Stimulated activated CD8-positive, alpha-beta memory T cell treated with anti-CD3 and anti-CD28 coated beads, Interleukin-2, amount 100 ng/mL, for 1 hour (primary cell): Measurements from ENCODE around the gene LRP1.

Experiments
- DNase-seq, 2 donors: peaks; one replicate each; pipeline ENCODE4 v3.0.0-alpha.2; 2020; ENCODE audit warnings: low read depth in 2 of 2

LRP1 gene

DNA sequence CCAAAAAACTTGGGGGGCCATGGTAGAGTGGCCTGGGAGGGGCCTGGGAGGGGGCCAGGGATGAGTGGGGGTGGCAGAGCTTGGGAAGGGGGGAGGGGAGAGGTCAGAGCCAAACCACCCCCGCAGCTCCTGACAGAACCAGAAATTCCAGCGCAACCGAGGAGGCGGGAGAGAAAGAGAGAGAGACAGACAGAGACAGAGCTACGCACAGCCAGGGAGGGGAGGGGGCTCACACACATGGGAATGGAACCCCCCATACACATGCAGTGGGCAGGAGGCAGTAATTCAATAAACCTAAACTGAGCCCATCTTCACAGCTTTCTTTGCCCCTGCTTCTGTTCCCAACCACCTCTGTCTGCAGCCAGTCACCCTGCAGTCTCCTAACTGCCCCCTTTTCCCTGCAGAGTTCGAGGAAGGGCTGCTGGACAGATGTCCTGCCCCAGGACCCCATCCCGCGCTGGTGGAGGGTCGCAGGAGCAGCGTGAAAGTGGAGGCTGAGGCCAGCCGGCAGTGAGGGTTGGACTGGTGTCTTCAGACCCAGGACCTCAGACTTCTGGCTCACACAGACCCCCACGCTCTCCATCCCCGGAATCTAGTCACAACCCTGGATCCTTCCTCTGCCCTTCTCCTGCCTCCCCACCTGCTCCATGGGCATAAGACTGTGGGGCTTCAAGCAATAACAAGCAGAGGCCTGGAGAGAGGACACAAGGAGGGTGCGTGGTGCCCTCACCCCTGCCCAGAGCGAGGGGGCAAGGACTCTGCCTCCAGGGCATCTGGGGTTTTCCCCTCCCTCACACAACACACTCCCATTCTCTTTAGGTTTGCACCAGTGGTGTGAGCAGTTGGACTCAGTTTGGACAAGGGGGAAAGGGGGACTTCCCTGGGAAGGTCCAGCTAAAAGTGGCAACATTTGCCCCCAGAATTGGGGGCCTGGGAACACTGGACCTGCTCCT is 33.8 kb upstream of the LRP1 start:
- no peak for DNase-seq

DNA sequence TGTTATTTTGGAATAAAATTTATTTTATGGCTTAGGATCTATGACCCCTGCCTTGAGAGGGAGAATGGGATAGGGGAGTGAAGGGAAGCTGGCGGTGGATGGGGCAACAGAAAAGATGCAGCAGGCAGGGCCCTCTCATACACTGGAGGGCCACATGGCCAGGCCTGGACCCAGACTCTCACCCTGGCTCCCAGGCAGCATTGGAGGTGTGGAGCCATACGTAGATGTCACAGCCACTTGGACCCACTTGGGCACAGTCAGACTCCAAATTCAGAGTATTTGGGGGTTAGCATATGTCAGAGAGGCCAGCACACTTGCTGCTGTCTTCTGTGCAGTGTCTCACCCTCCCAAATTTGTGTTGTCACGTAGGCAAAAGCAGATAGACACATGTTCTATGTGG is 32.8 kb upstream of the LRP1 start:
- DNase-seq, result no peak

DNA sequence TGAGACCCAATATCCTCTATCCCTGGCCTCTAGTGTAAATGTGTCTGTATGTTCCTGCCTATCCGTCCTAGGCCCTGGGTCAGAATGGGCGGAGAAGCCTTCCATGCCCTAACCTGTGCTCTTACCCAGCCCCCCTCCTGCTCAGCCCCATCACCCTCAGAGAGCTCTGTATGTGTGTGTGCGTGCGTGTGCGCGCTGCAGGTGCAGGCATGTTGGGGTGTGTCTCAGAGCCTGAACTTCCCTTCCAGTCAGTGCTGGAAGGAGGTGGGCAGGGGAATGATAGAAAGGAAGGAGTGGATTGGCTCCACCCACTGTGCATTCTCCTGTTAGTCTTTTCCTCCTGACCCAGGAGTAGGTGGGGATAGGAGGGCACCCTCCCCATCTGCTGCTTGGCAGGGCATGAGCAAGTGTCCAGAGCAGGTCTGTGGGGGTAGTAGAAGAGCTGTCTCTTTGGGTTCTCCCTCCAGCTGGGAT is 32.1 kb upstream of the LRP1 start:
- DNase-seq, result no peak

DNA sequence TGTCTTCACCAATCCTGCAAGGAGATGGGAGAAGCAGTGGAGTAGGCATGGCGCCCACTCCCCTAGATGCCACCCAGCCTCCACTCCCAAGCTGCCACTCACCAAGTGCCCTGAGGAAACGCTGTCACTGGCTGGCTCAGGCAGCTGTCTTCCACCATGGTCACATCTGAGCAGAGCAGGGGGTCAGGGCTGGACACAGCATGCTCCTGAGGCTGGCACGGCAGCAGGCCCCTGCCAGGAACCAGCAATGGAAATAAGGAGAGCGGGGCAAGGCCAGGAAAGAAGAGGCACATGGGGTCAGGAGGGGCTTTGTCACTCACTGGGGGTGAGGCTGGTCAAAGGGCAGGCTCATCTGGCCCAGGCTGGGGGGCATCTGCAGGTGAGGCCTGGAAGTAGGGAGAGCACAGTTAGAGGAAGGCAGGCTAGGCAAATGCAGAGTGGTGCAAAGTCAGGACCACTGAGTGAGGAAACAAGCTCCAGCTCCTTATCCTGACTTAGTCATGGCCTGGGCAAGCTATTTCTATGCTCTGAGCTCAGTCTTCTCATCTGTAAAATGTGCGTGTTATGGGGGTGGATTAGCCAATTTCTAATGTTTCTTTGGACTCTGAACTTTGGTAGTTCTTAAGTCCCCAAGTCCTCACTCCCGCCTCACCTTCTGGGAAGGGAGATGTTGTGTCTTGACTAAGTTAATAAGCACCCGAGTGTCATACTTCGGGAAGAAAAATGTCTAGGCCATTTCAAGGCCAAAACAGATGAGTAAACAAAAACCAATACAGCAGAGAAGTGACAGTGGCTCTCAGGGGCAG is 31.3 kb upstream of the LRP1 start:
- no peak for DNase-seq

DNA sequence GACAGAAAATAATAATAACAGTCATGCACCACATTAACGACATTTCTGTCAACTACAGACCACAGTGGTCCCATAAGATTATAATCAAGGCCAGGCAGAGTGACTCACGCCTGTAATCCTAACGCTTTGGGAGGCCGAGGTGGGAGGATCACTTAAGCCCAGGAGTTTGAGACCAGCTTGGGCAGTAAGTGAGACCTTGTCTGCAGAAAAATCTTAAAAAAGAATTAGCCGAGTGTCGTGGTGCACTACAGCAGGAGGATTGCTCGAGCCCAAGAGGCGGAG is 30.8 kb upstream of the LRP1 start:
- no peak for DNase-seq

DNA sequence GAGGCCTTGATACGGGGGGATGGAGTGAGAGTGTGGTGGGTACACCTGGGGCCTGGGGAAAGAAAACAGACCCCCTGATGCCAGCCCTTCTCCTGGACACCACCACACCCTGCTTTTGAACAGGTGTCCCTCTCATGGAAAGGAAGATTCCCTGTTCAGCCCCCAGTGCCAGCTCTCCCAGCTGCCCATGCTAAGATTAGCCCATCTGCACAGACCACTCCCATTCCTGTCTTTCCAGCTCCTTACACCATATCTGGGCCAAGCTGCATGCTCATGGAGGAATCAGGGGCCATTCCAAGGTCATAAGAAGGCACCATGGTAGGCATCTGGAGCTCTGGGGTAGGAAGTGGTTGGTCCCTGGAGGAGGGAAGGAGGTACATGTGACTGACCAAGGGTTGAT is 29.7 kb upstream of the LRP1 start:
- no peak for DNase-seq

DNA sequence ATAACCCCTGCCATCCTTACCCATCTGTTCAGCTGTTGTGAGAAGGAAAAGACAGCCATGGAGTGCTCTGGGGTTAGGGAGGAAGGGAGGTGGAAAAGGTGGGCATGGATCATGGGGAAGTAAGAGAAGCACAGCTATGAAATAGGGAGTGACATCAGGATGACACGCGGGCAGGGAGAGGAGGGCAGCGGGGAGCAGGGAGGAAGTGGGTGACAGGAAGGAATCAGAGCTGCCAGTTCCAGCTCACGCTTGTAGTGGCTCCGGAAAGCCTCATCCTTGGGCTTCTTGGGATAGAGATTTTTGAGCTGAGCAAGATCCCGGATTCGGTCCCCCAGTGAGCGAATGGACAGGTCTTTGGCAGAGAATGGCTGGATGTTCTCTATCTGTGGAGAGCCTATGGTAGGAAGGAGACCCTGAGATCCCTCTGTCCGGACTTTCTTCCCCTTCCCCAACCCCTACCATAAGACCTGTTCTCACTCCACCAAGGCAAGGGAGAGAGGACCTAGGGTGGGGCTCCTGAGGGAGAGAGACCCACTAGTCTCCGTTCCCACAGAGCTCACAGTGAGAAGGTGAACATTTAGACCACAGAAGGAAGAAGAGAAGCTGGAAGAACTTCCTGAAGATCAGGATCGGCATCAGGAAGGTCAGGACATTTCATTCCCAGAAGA is 29.1 kb upstream of the LRP1 start:
- DNase-seq, result no peak

DNA sequence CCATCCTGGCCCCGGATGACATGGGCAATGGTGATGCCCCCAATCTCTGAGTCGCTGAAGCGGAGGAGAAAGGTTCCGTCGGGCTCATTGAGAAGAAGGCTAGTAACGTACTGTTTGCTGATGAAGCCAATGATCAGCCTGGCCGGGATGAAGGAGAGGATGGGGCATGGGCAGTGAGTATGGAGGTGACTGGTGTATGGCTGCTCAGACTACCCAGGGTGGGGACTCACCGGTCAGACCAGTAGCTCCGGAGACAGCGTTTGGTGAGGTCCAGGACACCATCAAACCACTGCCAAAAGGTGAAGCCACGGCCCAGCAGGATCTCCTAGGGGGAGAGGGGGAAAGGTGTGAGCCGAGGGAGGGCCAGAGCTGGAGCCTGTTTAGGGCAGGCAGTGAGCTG is 28.5 kb upstream of the LRP1 start:
- no peak for DNase-seq

DNA sequence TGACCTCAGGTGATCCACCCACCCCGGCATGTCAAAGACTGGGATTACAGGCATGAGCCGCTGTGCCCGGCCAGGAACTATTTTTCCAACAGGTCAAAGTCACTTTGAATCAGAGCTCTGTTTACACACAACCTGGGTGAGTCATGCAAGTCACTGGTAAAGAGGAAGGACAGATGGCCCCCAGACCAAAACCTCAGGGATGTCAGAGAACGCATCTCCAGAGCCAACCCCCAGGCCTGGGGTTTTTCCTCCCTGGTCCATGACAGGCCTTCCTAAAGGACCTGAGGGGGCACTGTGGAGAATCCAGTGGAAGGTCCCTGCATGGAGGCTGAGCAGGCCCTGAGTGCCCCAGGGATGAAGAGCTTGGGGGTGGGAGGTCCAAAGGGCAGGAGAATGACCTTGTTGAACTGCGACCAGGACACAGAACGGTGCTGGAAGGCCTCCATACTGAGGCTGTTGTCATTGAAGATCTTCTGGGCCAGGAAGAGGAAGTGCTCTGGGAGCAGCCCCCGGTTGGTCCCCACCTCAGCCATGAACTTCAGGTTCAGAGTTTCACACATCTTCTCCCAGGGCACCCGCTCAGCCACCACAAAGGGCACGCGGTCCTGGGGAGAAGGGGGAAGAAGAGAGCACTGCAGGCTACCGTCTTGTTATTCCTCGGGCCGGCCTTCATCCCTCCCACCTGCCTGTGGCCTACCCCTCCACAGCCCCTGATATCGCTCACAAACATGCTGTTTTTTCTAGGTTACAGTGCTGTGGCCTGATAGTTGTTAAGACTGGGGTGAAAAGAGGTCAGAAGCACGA is 26.2 kb upstream of the LRP1 start:
- DNase-seq, result no peak

DNA sequence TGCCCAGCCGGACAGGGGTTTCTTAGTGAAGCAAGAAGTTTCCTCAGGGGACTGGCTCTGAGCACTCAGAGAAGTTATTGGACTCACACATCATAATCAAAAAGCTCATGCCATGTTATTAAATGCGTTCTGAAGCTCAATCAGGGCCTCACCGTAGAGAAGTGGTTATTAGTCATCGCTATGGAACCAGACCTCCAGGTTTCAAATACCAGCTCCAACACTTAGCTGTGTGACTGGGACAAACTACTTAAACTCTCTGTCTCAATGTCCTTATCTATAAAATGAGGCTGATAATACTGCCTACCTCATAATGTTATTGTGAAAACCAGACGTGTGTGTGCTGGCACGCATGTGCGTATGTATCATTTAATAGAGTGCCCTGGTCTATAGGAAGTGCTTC is 24.4 kb upstream of the LRP1 start:
- no peak for DNase-seq

DNA sequence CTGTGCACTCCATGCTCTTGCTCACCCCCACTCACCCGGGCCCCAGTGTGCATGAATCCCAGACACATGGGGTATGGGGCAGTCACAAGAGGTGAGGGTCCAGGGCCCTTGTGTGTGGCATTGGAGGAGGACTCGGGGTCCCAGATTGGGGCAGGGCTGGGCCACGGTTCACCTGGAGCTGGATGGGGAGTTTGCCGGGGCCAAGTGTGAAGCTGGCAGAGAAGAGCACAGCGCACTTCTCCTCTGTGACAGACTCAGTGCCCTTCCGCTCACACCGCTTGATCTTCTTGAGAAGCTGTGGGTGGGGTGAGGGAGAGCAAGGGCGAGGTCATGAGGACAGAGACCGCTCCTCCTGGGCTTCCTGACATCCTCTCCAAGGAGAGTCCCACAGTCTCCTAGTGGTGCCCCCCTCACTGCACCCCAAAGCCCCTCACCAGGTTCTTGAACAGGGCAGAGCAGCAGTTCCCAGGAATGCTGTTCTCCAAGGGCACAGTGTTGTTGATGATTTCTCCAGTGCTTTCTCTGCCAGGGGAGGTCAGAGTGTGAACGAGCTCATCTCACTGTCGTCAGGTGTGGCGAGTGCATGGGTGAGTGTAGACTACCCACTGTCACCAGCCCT is 23.9 kb upstream of the LRP1 start:
- DNase-seq, result no peak

DNA sequence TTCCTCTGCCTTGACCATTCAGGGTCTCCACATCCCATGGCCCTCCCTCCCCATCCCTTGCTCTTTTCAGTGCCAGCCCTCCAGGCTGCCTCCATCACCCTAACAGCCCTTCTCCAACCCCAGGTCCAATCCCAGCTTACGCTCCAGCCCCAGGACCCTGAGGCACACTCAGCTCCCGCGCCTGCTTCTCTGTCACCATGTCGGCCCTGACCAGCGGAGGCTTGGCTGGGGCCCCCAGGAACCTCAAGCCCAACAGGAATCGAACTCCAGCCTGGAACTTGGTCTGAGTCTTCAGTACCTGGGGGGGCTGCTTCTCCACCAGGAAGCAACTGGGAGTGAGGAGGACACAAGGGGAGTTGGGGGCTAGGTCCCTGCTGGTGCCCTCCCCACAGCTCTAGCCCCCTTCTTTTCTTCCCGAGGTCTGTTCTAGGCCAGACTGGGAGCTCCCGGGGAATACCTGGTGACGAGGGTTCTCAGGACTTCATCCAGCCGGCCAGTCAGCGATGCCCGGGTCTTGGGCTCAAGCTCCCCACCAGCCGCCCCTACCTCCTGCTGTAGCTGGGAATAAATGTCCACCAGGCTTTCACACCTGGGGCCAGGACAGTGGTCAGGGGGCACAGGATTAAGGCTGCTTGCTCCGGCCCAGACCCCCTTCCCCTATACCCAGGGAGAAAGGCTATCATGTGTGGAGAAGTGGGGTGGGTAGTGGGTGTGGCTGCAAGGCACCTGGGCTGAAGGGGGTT is 23.1 kb upstream of the LRP1 start:
- no peak for DNase-seq

DNA sequence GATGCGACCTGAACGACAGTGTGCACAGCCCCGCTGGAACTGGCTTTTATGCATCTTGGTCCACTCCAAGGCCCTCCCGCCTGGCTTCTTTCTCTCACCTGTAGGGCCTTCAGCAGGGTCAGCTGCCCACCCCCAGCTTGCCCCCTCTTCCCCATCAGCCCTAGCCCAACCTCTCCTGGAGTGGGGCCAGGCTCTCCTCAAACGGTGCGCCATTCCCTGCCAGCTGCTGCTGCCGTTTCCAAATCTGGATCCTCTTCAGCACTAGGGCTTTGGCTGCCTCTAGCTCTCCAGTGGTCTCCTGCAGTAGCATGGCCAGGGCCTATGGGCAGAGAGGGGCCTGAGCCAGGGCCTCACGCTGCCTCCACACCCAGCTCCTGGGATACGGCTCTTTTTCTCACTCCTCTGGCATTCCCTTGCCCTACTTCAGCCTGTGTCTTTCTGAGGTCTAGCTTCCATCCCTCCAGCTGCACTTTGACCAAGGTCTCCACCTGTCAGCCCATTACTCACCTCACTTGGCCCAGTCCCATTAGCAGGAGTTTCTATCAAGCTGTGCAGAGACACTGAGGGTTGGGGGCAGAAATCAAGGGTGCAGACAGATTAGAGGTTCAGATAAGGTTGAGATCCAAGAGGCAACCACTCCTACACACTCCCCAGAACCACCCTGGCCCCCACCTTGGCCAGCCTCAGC is 22.1 kb upstream of the LRP1 start:
- DNase-seq, result no peak

DNA sequence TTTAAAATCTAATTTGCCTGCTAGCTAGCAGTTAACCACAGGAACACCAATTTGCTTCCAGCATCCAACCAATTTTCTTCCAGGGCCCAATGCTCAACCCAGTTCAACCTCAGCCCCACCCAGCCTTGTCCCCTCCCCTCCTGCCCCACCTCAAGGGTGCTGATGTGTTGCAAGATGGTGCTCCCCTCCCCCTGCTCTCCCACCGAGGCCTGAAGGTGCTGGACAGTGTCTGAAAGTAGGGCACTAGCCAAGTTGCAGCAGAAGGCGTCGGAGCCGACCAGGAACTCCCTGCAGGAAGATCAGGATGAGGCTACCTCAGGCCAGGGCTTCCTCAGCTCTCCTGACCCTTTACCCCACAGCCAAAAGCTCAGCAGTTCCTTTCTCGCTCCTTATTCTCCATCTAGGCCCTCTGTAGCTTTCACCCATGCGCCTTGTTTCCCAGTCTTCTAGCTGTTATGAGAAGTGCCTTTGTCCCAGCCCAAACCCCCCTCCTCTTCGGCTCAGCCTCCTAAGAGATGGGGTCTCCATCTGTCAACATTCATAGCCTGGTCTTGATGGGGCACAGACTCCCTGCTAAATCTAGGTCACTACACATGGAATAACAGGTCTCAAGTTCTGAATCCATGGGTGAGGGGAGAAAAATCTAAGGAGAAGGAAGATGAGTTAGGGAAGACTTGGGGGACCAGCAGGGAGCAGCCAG is 20.7 kb upstream of the LRP1 start:
- DNase-seq, result no peak

DNA sequence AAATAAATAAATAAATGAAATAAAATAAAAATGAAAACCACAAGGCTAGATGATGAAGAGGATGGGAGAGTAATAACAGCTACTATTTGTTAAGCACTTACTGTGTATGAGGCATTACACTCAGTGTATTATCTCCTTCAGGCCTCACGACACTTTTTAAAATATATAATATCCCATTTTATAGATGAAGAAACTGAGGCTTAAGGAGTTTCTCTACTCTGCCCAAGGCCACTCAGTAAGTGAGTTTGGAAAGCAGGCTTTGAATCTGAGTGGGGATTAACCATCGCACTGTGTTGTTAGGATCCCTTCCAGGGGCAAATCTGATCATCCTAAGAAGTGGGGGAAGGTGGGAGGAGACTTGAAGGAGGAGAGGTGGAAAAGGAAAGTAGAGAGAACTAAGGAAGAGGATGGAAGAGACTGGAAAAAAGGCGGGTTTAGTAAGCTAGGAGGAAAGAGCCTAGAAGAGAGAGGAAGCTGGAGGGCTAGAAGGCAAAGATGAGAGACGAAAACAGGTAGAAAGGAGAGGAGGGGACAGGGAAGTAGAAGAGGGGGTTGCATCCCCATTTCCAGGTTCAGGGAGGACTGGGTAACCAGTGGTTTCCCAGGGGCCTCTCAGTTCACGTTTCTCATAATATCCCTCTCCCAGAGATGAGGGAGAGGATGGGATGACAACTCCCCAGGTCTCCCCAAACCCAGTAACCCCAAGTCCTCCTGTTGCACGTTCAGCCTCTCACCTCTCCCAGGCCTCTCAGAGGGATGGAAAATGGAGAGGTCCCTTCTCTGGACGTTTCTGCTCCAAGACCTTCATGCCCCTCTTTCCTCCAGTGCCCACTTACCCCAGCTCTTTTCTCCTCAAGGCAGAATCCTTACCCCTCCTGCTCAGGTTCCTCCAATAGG is 18.8 kb upstream of the LRP1 start:
- no peak for DNase-seq

DNA sequence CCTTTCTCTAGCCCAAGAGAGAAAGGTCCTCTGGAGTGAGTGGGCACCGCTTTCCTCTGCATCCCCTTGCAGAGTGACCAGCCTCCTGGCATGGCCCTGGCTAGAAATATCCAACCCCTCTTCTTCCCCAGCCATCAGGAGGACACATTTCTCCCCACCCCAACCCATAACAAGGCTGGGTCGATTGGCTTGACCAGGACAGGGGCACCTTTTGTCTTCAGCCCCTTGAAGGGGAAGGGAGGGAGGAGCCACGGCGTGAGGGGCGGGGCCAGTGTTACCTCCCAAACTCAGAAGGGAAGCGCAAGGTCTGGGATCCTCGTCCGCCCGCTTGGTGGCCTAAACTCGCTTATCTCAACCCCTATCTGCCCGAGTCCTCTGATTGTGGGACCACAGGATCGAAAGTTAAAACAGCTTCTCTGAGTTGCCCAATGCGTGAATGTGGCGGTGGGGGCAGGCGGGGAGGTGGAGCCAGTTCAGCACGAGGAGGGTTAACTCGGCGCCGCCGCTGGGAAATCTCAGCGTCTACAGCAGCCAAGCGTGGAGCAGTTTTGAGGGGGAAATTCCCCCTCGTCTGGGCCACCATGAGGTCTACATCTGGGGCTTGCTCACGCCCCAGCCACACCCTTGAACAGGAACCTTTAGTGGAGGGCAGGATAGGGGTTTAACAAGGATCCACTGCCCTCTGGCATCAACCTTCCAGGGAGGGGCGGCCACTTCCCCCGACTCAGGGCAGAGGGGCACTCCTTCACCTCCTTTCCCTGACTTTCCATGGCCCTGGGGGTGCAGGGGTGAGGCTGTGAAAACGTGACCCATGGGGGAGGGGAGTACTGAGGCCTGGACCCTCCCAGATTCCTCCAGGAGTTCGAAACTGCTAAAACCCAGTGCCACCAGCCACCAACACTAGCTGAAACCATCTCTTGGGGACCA is 17.9 kb upstream of the LRP1 start:
- peak; percentile 30 to 54 for DNase-seq
